AG09309 (cell line): ENCODE measurements around the gene COL6A3.
"Not testable (repeated sequence)": the region's sequence is repeated elsewhere in the genome, so short reads cannot be mapped to it uniquely, and the experiment has no call there.

Experiments
- DNase-seq: peaks from one replicate; pipeline ENCODE4 v3.0.0-alpha.2; 2010; ENCODE audit warnings: low read depth
- H3K4me3 ChIP-seq: 2 replicates; pipeline ENCODE4 v1.5.1; 2011; ENCODE audit warnings: mild to moderate bottlenecking, low read depth, low read length, moderate library complexity; ENCODE audit not compliant: control insufficient read depth
- CTCF ChIP-seq: IDR thresholded peaks from 2 replicates; pipeline ENCODE4 v1.5.1; 2011; ENCODE audit warnings: mild to moderate bottlenecking, low read depth, low read length, inconsistent platforms; ENCODE audit not compliant: insufficient read depth, control insufficient read depth; ENCODE audit errors: missing control alignments

The COL6A3 gene

GRCh38 chr2:237359894-237360780, 53.8 kb downstream of the COL6A3 start:
- H3K4me3 ChIP-seq, result no peak overlapping the region
- TF ChIP-seq CTCF, result no peak
- DNase-seq, result no peak

GRCh38 chr2:237359518-237359840, 54.5 kb downstream of the COL6A3 start:
- no peak overlapping the region for H3K4me3 ChIP-seq
- DNase-seq, result no peak
- no peak for TF ChIP-seq CTCF

GRCh38 chr2:237358721-237359517, 55.0 kb downstream of the COL6A3 start:
- no peak for TF ChIP-seq CTCF
- no peak overlapping the region for H3K4me3 ChIP-seq
- DNase-seq, result no peak

GRCh38 chr2:237355701-237356100, 58.3 kb downstream of the COL6A3 start:
- TF ChIP-seq CTCF, result no peak
- no peak for DNase-seq
- no peak overlapping the region for H3K4me3 ChIP-seq

- peak; percentile 89 for DNase-seq
- TF ChIP-seq CTCF, result no peak
- no peak overlapping the region for H3K4me3 ChIP-seq
Measured at GRCh38 chr2:237354892-237355291, 59.1 kb downstream of the COL6A3 start.

- DNase-seq, H3K4me3 ChIP-seq: not testable (repeated sequence)
Measured at GRCh38 chr2:237354172-237354571, 59.8 kb downstream of the COL6A3 start.

GRCh38 chr2:237353215-237353614, 60.7 kb downstream of the COL6A3 start:
- H3K4me3 ChIP-seq, result no peak overlapping the region
- no peak for TF ChIP-seq CTCF
- no peak for DNase-seq
